DOHH2 (cell line): ENCODE results near the gene ZBTB25.

Experiments used
- H3F3A ChIP-seq: fragments of 200-600 bp; sonication (generic), shearing (Covaris generic); 2 replicates; pipeline ENCODE4 v1.6.0; 2016; ENCODE audit warnings: antibody characterized with exemption, mild to moderate bottlenecking; ENCODE audit not compliant: control insufficient read depth, insufficient read depth
- H3K27ac ChIP-seq: fragments of 200-600 bp; sonication (generic); 2 replicates; pipeline ENCODE4 v1.5.1; 2014; ENCODE audit warnings: low read depth, mild to moderate bottlenecking, low read length, moderate library complexity
- H3K27me3 ChIP-seq: fragments of 200-600 bp; sonication (generic); 2 replicates; pipeline ENCODE4 v1.6.1; 2014; ENCODE audit warnings: mild to moderate bottlenecking, low read length, mixed read lengths; ENCODE audit not compliant: control insufficient read depth
- H3K36me3 ChIP-seq: fragments of 200-600 bp; sonication (generic); 2 replicates; pipeline ENCODE4 v1.6.1; 2014; ENCODE audit warnings: mild to moderate bottlenecking, low read length, moderate library complexity, mixed read lengths; ENCODE audit not compliant: control insufficient read depth
- H3K4me1 ChIP-seq: fragments of 200-600 bp; sonication (generic); 2 replicates; pipeline ENCODE4 v1.6.1; 2014; ENCODE audit warnings: mild to moderate bottlenecking, low read length, mixed read lengths; ENCODE audit not compliant: control insufficient read depth
- H3K4me2 ChIP-seq: fragments of 200-600 bp; sonication (generic); 2 replicates; pipeline ENCODE4 v1.6.0; 2014; ENCODE audit warnings: mild to moderate bottlenecking, low read length, moderate library complexity
- H3K4me3 ChIP-seq: fragments of 200-600 bp; sonication (generic); 2 replicates; pipeline ENCODE4 v1.5.1; 2014; ENCODE audit warnings: mild to moderate bottlenecking, low read length, mixed read lengths
- H3K79me2 ChIP-seq: fragments of 200-600 bp; sonication (generic); 2 replicates; pipeline ENCODE4 v1.6.1; 2014; ENCODE audit warnings: mild to moderate bottlenecking, low read length, mixed read lengths; ENCODE audit not compliant: control insufficient read depth
- H3K9me2 ChIP-seq: fragments of 200-600 bp; sonication (generic); replicated peaks from 2 replicates; pipeline ENCODE4 v1.6.1; 2014; ENCODE audit warnings: mild to moderate bottlenecking, low read length, mixed read lengths; ENCODE audit not compliant: control insufficient read depth
- H3K9me3 ChIP-seq: fragments of 200-600 bp; sonication (generic); 2 replicates; pipeline ENCODE4 v1.6.1; 2014; ENCODE audit warnings: antibody characterized with exemption, low read length, mixed read lengths; ENCODE audit not compliant: control insufficient read depth, insufficient read depth
- H4K20me1 ChIP-seq: fragments of 200-600 bp; sonication (generic); 2 replicates; pipeline ENCODE4 v1.6.0; 2014; ENCODE audit warnings: low read depth, mild to moderate bottlenecking, antibody characterized with exemption, low read length, moderate library complexity; ENCODE audit not compliant: control insufficient read depth, insufficient read depth
- EZH2phosphoT487 ChIP-seq: fragments of 200-600 bp; sonication (generic); IDR thresholded peaks from 2 replicates; pipeline ENCODE4 v1.6.1; 2017; ENCODE audit warnings: borderline replicate concordance, mild to moderate bottlenecking, antibody characterized with exemption, low read length, moderate library complexity, mixed read lengths
- TF ChIP-seq, protein P1 (sequence below): fragments of 200-600 bp; sonication (generic); IDR thresholded peaks from one replicate; pipeline ENCODE4 v1.5.1; 2014; ENCODE audit warnings: antibody characterized with exemption, mild to moderate bottlenecking, low read depth, low read length; ENCODE audit not compliant: poor library complexity, severe bottlenecking

ZBTB25 gene

DNA sequence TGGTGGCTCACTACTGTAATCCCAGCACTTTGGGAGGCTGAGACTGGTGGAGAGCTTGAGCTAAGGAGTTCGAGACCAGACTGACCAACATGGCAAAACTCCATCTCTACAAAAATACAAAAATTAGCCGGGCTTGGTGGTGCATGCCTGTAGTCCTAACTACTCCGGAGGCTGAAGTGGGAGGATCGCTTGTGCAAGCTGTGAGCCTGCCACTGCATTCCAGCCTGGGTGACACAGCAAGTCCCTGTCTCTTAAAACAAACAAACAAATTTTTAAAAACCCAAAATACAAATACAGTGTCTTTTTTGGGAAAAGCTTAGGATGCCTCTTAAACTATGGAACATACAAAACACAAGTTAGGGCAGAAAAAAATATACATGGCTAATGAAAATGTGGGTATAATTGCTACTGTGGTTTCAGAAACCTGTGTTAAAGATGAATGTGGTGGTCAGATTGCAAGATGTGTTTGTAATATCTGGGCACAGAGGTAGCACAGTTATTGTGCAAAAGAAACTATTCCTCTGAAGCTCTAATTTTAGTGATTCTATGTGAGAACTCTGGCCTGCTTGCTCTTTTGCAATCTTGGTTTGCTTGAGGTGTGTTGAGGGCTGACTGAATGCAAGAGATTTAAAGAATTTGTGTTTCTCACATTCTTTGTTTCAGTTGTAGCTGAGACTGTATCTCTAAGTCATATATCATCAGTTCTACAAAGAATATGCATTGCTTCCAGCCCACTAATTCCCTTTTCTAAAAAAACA is 33.0 kb upstream of the ZBTB25 start:
- no peak overlapping the region for H3K4me3 ChIP-seq
- peaks cover 10% of the 10 kb centered on the region; the same call in 1 of the 2 replicates for H3K9me3 ChIP-seq
- no peaks in the 10 kb centered on the region for H3K79me2 ChIP-seq
- no peaks in the 10 kb centered on the region for H3K36me3 ChIP-seq
- H3K4me2 ChIP-seq: no peak overlapping the region
- H4K20me1 ChIP-seq: no peaks in the 10 kb centered on the region
- peaks cover 14% of the 10 kb centered on the region for H3F3A ChIP-seq
- H3K4me1 ChIP-seq: peaks cover 12% of the 10 kb centered on the region
- TF ChIP-seq, protein P1, sequence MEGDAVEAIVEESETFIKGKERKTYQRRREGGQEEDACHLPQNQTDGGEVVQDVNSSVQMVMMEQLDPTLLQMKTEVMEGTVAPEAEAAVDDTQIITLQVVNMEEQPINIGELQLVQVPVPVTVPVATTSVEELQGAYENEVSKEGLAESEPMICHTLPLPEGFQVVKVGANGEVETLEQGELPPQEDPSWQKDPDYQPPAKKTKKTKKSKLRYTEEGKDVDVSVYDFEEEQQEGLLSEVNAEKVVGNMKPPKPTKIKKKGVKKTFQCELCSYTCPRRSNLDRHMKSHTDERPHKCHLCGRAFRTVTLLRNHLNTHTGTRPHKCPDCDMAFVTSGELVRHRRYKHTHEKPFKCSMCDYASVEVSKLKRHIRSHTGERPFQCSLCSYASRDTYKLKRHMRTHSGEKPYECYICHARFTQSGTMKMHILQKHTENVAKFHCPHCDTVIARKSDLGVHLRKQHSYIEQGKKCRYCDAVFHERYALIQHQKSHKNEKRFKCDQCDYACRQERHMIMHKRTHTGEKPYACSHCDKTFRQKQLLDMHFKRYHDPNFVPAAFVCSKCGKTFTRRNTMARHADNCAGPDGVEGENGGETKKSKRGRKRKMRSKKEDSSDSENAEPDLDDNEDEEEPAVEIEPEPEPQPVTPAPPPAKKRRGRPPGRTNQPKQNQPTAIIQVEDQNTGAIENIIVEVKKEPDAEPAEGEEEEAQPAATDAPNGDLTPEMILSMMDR: no peak
- TF ChIP-seq EZH2phosphoT487: no peak
- no peaks in the 10 kb centered on the region for H3K9me2 ChIP-seq
- no peaks in the 10 kb centered on the region for H3K27me3 ChIP-seq
- H3K27ac ChIP-seq: no peak overlapping the region

DNA sequence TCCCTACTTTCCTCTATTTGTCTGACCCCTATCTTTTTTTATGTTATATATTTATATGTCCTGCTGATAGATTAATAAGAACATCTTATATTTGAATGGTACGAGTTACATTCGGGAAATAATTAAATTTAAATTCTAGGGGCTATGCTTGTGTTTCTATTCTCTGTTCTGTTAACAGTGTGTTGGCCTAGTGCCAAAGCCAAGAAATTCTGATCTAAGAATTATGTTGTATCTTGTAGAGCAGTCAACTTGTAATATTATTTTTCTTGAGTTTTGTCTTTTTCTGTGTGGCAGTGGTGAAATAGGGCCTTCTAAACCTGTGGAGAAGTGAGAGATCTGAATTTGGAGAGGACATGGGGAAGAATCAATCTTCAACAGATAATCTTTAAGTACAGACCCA is 27.9 kb upstream of the ZBTB25 start:
- no peaks in the 10 kb centered on the region for H3K4me1 ChIP-seq
- TF ChIP-seq EZH2phosphoT487: no peak
- TF ChIP-seq, protein P1: no peak
- no peaks in the 10 kb centered on the region for H3K27me3 ChIP-seq
- no peaks in the 10 kb centered on the region for H3K9me2 ChIP-seq
- no peaks in the 10 kb centered on the region for H3K9me3 ChIP-seq
- H3K27ac ChIP-seq: no peak overlapping the region
- H3K4me2 ChIP-seq: no peak overlapping the region
- H3K4me3 ChIP-seq: no peak overlapping the region
- H3K36me3 ChIP-seq: no peaks in the 10 kb centered on the region
- H3F3A ChIP-seq: peaks cover 15% of the 10 kb centered on the region
- H4K20me1 ChIP-seq: no peaks in the 10 kb centered on the region
- H3K79me2 ChIP-seq: no peaks in the 10 kb centered on the region

GRCh38 chr14:64525354-64525753 is 21.7 kb upstream of the ZBTB25 start:
- Histone ChIP-seq H3F3A (peaks cover 21% of the 10 kb centered on the region), H3K4me3 (no peak overlapping the region), H3K27me3 (no peaks in the 10 kb centered on the region), H3K4me2 (no peak overlapping the region), H3K4me1 (no peaks in the 10 kb centered on the region), H3K9me3 (no peaks in the 10 kb centered on the region), H3K9me2 (no peaks in the 10 kb centered on the region), H3K36me3 (peaks cover 33% of the 10 kb centered on the region), H4K20me1 (no peaks in the 10 kb centered on the region), H3K27ac (no peak overlapping the region), H3K79me2 (peaks cover 21% of the 10 kb centered on the region)
- TF ChIP-seq EZH2phosphoT487: no peak
- TF ChIP-seq, protein P1: no peak
